ENCODE data around the gene ANKRD10. TPM values are rescaled to one million over a fixed set of nuclear protein-coding genes. Genes with fewer than 3 reads are reported as not detected.

Gene ANKRD10
- total RNA-seq, 1 experiment from 2014 or later = 219 TPM

DNA sequence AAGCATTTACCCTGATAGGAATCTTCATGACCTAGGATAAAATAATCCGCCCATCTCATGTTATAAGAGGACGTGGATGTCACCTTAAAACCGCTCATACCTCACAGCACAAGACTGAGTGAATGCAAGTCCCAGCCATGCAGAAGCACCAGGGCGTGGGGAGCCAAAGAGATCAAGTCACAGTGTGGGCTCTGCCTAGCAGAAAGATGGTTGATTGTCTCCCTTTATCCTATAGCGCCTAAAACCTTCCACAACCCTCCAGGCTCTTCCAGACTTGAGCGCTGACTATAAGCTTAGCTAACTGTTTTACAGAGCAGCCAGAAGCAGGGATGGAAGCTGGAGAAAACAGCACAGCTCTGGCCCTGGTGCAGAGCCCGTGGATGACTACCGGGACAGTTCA lies 6.8 kb upstream of the ANKRD10 start (continued):
- TF ChIP-seq, protein P1, sequence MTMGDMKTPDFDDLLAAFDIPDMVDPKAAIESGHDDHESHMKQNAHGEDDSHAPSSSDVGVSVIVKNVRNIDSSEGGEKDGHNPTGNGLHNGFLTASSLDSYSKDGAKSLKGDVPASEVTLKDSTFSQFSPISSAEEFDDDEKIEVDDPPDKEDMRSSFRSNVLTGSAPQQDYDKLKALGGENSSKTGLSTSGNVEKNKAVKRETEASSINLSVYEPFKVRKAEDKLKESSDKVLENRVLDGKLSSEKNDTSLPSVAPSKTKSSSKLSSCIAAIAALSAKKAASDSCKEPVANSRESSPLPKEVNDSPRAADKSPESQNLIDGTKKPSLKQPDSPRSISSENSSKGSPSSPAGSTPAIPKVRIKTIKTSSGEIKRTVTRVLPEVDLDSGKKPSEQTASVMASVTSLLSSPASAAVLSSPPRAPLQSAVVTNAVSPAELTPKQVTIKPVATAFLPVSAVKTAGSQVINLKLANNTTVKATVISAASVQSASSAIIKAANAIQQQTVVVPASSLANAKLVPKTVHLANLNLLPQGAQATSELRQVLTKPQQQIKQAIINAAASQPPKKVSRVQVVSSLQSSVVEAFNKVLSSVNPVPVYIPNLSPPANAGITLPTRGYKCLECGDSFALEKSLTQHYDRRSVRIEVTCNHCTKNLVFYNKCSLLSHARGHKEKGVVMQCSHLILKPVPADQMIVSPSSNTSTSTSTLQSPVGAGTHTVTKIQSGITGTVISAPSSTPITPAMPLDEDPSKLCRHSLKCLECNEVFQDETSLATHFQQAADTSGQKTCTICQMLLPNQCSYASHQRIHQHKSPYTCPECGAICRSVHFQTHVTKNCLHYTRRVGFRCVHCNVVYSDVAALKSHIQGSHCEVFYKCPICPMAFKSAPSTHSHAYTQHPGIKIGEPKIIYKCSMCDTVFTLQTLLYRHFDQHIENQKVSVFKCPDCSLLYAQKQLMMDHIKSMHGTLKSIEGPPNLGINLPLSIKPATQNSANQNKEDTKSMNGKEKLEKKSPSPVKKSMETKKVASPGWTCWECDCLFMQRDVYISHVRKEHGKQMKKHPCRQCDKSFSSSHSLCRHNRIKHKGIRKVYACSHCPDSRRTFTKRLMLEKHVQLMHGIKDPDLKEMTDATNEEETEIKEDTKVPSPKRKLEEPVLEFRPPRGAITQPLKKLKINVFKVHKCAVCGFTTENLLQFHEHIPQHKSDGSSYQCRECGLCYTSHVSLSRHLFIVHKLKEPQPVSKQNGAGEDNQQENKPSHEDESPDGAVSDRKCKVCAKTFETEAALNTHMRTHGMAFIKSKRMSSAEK (CRISPR knock-in tag; IDR thresholded peaks at IDR 0.05; ENCODE audit: borderline replicate concordance) = no peak
- TF ChIP-seq, protein P2, sequence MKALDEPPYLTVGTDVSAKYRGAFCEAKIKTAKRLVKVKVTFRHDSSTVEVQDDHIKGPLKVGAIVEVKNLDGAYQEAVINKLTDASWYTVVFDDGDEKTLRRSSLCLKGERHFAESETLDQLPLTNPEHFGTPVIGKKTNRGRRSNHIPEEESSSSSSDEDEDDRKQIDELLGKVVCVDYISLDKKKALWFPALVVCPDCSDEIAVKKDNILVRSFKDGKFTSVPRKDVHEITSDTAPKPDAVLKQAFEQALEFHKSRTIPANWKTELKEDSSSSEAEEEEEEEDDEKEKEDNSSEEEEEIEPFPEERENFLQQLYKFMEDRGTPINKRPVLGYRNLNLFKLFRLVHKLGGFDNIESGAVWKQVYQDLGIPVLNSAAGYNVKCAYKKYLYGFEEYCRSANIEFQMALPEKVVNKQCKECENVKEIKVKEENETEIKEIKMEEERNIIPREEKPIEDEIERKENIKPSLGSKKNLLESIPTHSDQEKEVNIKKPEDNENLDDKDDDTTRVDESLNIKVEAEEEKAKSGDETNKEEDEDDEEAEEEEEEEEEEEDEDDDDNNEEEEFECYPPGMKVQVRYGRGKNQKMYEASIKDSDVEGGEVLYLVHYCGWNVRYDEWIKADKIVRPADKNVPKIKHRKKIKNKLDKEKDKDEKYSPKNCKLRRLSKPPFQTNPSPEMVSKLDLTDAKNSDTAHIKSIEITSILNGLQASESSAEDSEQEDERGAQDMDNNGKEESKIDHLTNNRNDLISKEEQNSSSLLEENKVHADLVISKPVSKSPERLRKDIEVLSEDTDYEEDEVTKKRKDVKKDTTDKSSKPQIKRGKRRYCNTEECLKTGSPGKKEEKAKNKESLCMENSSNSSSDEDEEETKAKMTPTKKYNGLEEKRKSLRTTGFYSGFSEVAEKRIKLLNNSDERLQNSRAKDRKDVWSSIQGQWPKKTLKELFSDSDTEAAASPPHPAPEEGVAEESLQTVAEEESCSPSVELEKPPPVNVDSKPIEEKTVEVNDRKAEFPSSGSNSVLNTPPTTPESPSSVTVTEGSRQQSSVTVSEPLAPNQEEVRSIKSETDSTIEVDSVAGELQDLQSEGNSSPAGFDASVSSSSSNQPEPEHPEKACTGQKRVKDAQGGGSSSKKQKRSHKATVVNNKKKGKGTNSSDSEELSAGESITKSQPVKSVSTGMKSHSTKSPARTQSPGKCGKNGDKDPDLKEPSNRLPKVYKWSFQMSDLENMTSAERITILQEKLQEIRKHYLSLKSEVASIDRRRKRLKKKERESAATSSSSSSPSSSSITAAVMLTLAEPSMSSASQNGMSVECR (CRISPR knock-in tag; IDR thresholded peaks at IDR 0.05; ENCODE audit: borderline replicate concordance) = no peak
- TF ChIP-seq, protein P3, sequence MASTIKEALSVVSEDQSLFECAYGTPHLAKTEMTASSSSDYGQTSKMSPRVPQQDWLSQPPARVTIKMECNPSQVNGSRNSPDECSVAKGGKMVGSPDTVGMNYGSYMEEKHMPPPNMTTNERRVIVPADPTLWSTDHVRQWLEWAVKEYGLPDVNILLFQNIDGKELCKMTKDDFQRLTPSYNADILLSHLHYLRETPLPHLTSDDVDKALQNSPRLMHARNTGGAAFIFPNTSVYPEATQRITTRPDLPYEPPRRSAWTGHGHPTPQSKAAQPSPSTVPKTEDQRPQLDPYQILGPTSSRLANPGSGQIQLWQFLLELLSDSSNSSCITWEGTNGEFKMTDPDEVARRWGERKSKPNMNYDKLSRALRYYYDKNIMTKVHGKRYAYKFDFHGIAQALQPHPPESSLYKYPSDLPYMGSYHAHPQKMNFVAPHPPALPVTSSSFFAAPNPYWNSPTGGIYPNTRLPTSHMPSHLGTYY (CRISPR knock-in tag; IDR thresholded peaks at IDR 0.05) = no peak
- TF ChIP-seq, protein P4, sequence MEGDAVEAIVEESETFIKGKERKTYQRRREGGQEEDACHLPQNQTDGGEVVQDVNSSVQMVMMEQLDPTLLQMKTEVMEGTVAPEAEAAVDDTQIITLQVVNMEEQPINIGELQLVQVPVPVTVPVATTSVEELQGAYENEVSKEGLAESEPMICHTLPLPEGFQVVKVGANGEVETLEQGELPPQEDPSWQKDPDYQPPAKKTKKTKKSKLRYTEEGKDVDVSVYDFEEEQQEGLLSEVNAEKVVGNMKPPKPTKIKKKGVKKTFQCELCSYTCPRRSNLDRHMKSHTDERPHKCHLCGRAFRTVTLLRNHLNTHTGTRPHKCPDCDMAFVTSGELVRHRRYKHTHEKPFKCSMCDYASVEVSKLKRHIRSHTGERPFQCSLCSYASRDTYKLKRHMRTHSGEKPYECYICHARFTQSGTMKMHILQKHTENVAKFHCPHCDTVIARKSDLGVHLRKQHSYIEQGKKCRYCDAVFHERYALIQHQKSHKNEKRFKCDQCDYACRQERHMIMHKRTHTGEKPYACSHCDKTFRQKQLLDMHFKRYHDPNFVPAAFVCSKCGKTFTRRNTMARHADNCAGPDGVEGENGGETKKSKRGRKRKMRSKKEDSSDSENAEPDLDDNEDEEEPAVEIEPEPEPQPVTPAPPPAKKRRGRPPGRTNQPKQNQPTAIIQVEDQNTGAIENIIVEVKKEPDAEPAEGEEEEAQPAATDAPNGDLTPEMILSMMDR (IDR thresholded peaks at IDR 0.05) = no peak
- TF ChIP-seq, protein P5, sequence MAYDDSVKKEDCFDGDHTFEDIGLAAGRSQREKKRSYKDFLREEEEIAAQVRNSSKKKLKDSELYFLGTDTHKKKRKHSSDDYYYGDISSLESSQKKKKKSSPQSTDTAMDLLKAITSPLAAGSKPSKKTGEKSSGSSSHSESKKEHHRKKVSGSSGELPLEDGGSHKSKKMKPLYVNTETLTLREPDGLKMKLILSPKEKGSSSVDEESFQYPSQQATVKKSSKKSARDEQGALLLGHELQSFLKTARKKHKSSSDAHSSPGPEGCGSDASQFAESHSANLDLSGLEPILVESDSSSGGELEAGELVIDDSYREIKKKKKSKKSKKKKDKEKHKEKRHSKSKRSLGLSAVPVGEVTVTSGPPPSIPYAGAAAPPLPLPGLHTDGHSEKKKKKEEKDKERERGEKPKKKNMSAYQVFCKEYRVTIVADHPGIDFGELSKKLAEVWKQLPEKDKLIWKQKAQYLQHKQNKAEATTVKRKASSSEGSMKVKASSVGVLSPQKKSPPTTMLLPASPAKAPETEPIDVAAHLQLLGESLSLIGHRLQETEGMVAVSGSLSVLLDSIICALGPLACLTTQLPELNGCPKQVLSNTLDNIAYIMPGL (CRISPR knock-in tag; IDR thresholded peaks at IDR 0.05) = no peak
- no peak for TF ChIP-seq CBFB (CRISPR knock-in tag; IDR thresholded peaks at IDR 0.05; ENCODE audit: low read depth)

DNA sequence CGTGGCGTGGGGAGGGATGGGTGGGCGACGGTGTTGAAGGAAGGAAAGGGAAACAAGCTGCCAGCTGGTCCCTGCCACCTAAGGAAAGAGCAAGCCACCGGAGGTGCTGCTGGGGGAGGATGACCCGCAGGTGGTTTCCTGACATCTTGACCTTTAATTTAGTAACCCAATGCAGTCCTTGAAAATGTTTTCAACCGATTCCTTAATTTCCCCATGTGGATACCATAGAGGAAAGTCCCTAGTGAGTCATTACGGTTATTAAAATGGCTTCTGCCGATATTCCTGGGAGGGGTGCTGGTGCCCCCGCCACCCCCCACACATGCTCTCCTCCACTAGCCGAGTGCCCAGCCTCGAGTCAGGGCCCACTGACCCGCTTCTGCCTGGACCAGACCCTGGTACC lies 6.3 kb upstream of the ANKRD10 start:
- Mint-ChIP-seq H3K4me1 (peaks cover 34% of the 10 kb centered on the region), H3K27ac (0 out of 2 replicates have a peak overlapping the region, but pooled peaks have one; percentile 46), H3K9me3 (no peaks in the 10 kb centered on the region), H3K36me3 (no peaks in the 10 kb centered on the region), H3K4me3 (no peak overlapping the region), H3K27me3 (ENCODE audit: low read depth) (0 out of 2 replicates have a peak, but pooled peaks cover 2% of the 10 kb centered on the region)
- ChIA-PET POLR2A (no interaction called here), CTCF (interaction anchor here (0.7 to 1.6 kb wide), 5 partner anchors 35 to 328 kb away, joined by 3 to 6 read pairs (median 3); no protein-coding TSS in a partner anchor)
- DNase-seq (ENCODE audit: low spot score) (no peak), ATAC-seq (no peak; the same call in 1 of the 2 replicates)
- TF ChIP-seq, protein P5 (CRISPR knock-in tag; IDR thresholded peaks at IDR 0.05) = no peak
- TF ChIP-seq PRRX2 (CRISPR knock-in tag; IDR thresholded peaks at IDR 0.05) (no peak), ELF4 (CRISPR knock-in tag; IDR thresholded peaks at IDR 0.05; ENCODE audit: low read depth) (no peak), GRHL2 (CRISPR knock-in tag; IDR thresholded peaks at IDR 0.05; ENCODE audit: insufficient replicate concordance, severe bottlenecking) (no peak), FOXJ3 (CRISPR knock-in tag; IDR thresholded peaks at IDR 0.05; ENCODE audit: borderline replicate concordance) (no peak)
- TF ChIP-seq, protein P4 (IDR thresholded peaks at IDR 0.05) = no peak
- TF ChIP-seq, protein P3 (CRISPR knock-in tag; IDR thresholded peaks at IDR 0.05) = no peak
- TF ChIP-seq, protein P6, sequence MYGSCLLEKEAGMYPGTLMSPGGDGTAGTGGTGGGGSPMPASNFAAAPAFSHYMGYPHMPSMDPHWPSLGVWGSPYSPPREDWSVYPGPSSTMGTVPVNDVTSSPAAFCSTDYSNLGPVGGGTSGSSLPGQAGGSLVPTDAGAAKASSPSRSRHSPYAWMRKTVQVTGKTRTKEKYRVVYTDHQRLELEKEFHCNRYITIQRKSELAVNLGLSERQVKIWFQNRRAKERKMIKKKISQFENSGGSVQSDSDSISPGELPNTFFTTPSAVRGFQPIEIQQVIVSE (CRISPR knock-in tag; IDR thresholded peaks at IDR 0.05; ENCODE audit: borderline replicate concordance) = no peak
